Upper lobe of left lung (tissue), 6 donors: ENCODE results near the gene TAAR2. TPM values are rescaled to one million over a fixed set of nuclear protein-coding genes. Genes with fewer than 3 reads are reported as not detected.

ENCODE experiments used
- ATAC-seq, 2 donors: fragments of 200-7000 bp; cut with Tn5 transposase; one replicate each; pipeline ENCODE4 v1.9.1; 2022; ENCODE audit warnings: mild to moderate bottlenecking in 2 of 2, moderate library complexity in 2 of 2; ENCODE audit not compliant: low FRiP score in 2 of 2
- DNase-seq, 2 donors: peaks; one replicate each; pipeline ENCODE4 v3.0.0-alpha.2; 2019 to 2020
- H3K27ac ChIP-seq, 4 donors: fragments of 200-600 bp; sonication (generic); one replicate each; pipeline ENCODE4 v1.5.1; 2016 to 2019
- H3K27me3 ChIP-seq, 4 donors: fragments of 200-600 bp; sonication (generic); one replicate each; pipeline ENCODE4 v1.5.1; 2017 to 2019
- H3K36me3 ChIP-seq, 4 donors: fragments of 200-600 bp; sonication (generic); one replicate each; pipeline ENCODE4 v1.5.1; 2016 to 2019
- H3K4me1 ChIP-seq, 4 donors: fragments of 200-600 bp; sonication (generic); one replicate each; pipeline ENCODE4 v1.5.1; 2018 to 2019
- H3K4me3 ChIP-seq, 4 donors: fragments of 200-600 bp; sonication (generic); one replicate each; pipeline ENCODE4 v1.5.1; 2017 to 2019; ENCODE audit warnings: mild to moderate bottlenecking in 2 of 4, moderate library complexity in 1 of 4
- H3K9me3 ChIP-seq, 4 donors: fragments of 200-600 bp; sonication (generic); one replicate each; pipeline ENCODE4 v1.5.1; 2018 to 2019
- CTCF ChIP-seq, 6 experiments: fragments of 450-650 bp in 4 of 6; fragments of 200-600 bp in 2 of 6; sonication (generic) in 2 of 6; IDR thresholded peaks; one replicate each; pipeline ENCODE4 v1.5.1; 2016 to 2019; ENCODE audit warnings: antibody characterized with exemption in 6 of 6
- EP300 ChIP-seq, 4 donors: sonication (generic); formaldehyde crosslinking; IDR thresholded peaks; one replicate each; pipeline ENCODE4 v1.5.1; 2017; ENCODE audit warnings: antibody characterized with exemption in 4 of 4, control low read depth in 2 of 4
- POLR2A ChIP-seq, 4 donors: fragments of 450-650 bp; IDR thresholded peaks; one replicate each; pipeline ENCODE4 v1.5.1; 2016 to 2017; ENCODE audit warnings: antibody characterized with exemption in 4 of 4, mild to moderate bottlenecking in 2 of 4
- POLR2AphosphoS5 ChIP-seq, 2 donors: sonication (generic); formaldehyde crosslinking; IDR thresholded peaks; one replicate each; pipeline ENCODE4 v1.5.1; 2017; ENCODE audit warnings: antibody characterized with exemption in 2 of 2
- WGBS, 2 donors: methylation state at CpG; one replicate each; pipeline ENCODE4 v1.1.5; 2017 to 2018; 5-methylcytosine and 5-hydroxymethylcytosine counted together
- total RNA-seq, 6 donors: library from RNA; depleted of rRNA in 4 of 6; stranded (reverse); fragments of >200 nt in 4 of 6; gene quantifications; one replicate each; pipeline versions ENCODE4 v1.1.0 to v1.2.1, GENCODE V29; 2016 to 2021
- donor health status: DM: no; HTN: no; CAD: no; lungs with moderate emphysema.
- donor health status: DM: no; HTN: yes; CAD: no; lungs with severe emphysema.

TAAR2 gene
- total RNA-seq, 6 donors from 2014 or later: not detected

DNA sequence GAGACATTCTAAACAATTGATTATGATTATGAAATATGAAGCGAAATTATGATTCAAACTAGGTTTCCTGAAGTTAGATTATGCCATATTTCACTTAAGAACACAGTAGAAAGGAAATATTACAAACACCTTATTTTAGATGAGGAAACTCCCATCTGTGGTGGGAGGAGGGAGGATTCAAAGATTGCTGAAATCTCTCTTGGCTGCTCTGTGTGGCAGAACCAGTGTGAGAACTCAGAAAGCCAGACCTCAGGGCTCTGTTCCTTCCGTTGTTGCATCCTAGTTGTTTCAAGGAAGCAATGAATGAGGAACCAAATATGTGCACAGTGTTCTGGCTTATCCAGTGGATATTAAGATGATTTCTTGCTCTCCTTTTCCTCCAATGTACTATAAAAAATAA is 36.7 kb downstream of the TAAR2 start:
- Histone ChIP-seq H3K27me3 (no peaks in the 10 kb centered on the region), H3K36me3 (no peaks in the 10 kb centered on the region), H3K4me3 (no peak overlapping the region), H3K27ac (no peak overlapping the region), H3K9me3 (no peaks in the 10 kb centered on the region), H3K4me1 (no peaks in the 10 kb centered on the region)
- peak in 1 of 2 donors; percentile 34 for DNase-seq
- TF ChIP-seq POLR2A (IDR thresholded peaks at IDR 0.05): no peak
- TF ChIP-seq CTCF (IDR thresholded peaks at IDR 0.05): no peak
- no peak for TF ChIP-seq EP300 (IDR thresholded peaks at IDR 0.05)
- no peak for TF ChIP-seq POLR2AphosphoS5 (IDR thresholded peaks at IDR 0.05)
- ATAC-seq: peak in 1 of 2 donors; percentile 58
- 42 to 62% methylated on average over 2 of the region's 2 CpGs for WGBS, 2 donors

GRCh38 chr6:132584698-132585097 is 39.4 kb downstream of the TAAR2 start:
- Histone ChIP-seq H3K4me1 (no peaks in the 10 kb centered on the region), H3K27ac (no peak overlapping the region), H3K27me3 (no peaks in the 10 kb centered on the region), H3K9me3 (no peaks in the 10 kb centered on the region), H3K4me3 (no peak overlapping the region), H3K36me3 (no peaks in the 10 kb centered on the region)
- 86 to 93% methylated on average over 1 of the region's 1 CpG for WGBS, 2 donors
- ATAC-seq (no peak), DNase-seq (no peak)
- TF ChIP-seq POLR2A (IDR thresholded peaks at IDR 0.05) (no peak), EP300 (IDR thresholded peaks at IDR 0.05) (no peak), POLR2AphosphoS5 (IDR thresholded peaks at IDR 0.05) (no peak), CTCF (IDR thresholded peaks at IDR 0.05) (no peak)

GRCh38 chr6:132571774-132572173 is 52.3 kb downstream of the TAAR2 start:
- ATAC-seq: no peak
- no peaks in the 10 kb centered on the region for H3K9me3 ChIP-seq
- H3K36me3 ChIP-seq: no peaks in the 10 kb centered on the region
- H3K4me3 ChIP-seq: no peak overlapping the region
- H3K27me3 ChIP-seq: no peaks in the 10 kb centered on the region
- TF ChIP-seq POLR2AphosphoS5 (IDR thresholded peaks at IDR 0.05): no peak
- H3K27ac ChIP-seq: no peak overlapping the region
- no peak for DNase-seq
- H3K4me1 ChIP-seq: no peaks in the 10 kb centered on the region

- no peaks in the 10 kb centered on the region for H3K4me1 ChIP-seq
- WGBS, 2 donors: 73 to 86% methylated on average over 15 of the region's 15 CpGs
- H3K27ac ChIP-seq: no peak within 1 kb of the TSS
- no peaks in the 10 kb centered on the region for H3K36me3 ChIP-seq
- H3K4me3 ChIP-seq: no peak within 1 kb of the TSS
- ATAC-seq (no peak), DNase-seq (no peak)
- no peaks in the 10 kb centered on the region for H3K27me3 ChIP-seq
- no peaks in the 10 kb centered on the region for H3K9me3 ChIP-seq
- TF ChIP-seq POLR2A (IDR thresholded peaks at IDR 0.05) (no peak), EP300 (IDR thresholded peaks at IDR 0.05) (no peak), POLR2AphosphoS5 (IDR thresholded peaks at IDR 0.05) (no peak), CTCF (IDR thresholded peaks at IDR 0.05) (no peak)
Measured at GRCh38 chr6:132570221-132570777, 53.8 kb downstream of the TAAR2 start, which contains the start of gene TAAR6. Gene TAAR6, plus strand, starts transcription at chr6:132570322. Its CDS starts 0 bp downstream, at chr6:132570322.

- ATAC-seq (no peak), DNase-seq (no peak)
- TF ChIP-seq EP300 (IDR thresholded peaks at IDR 0.05) (no peak), CTCF (IDR thresholded peaks at IDR 0.05) (no peak), POLR2AphosphoS5 (IDR thresholded peaks at IDR 0.05) (no peak), POLR2A (IDR thresholded peaks at IDR 0.05) (no peak)
Measured at GRCh38 chr6:132569170-132569569, 54.9 kb downstream of the TAAR2 start.

More at GRCh38 chr6:132569170-132569569, 54.9 kb downstream of the TAAR2 start:
- Histone ChIP-seq H3K27me3 (no peaks in the 10 kb centered on the region), H3K27ac (no peak overlapping the region), H3K4me1 (no peaks in the 10 kb centered on the region), H3K9me3 (no peaks in the 10 kb centered on the region), H3K36me3 (no peaks in the 10 kb centered on the region), H3K4me3 (no peak overlapping the region)
- 59 to 62% methylated on average over 4 of the region's 4 CpGs for WGBS, 2 donors
